GM12891 (cell line): ENCODE measurements around the gene PPP4R3A.

Source experiments
- PAX5 ChIP-seq: IDR thresholded peaks from 2 replicates; pipeline ENCODE4 v1.6.1; 2011; ENCODE audit warnings: low read length, moderate library complexity, mild to moderate bottlenecking; ENCODE audit not compliant: insufficient read depth, severe bottlenecking
- POLR2A ChIP-seq: IDR thresholded peaks from 2 replicates; pipeline ENCODE4 v1.6.1; 2011; ENCODE audit warnings: low read depth, low read length, control low read depth
- POLR2AphosphoS5 ChIP-seq: IDR thresholded peaks from 2 replicates; pipeline ENCODE4 v1.6.1; 2011; ENCODE audit warnings: low read depth, low read length, control low read depth
- TAF1 ChIP-seq: IDR thresholded peaks from 2 replicates; pipeline ENCODE4 v1.6.1; 2011; ENCODE audit warnings: low read depth, low read length, control low read depth

- TF ChIP-seq POLR2A (no peak), TAF1 (no peak), PAX5 (no peak), POLR2AphosphoS5 (no peak)
Observed at GRCh38 chr14:91508105-91508504, 2.0 kb downstream of the PPP4R3A start.
